Hepatocyte (in vitro differentiated cells): ENCODE results near the gene L1TD1. TPM values are rescaled to one million over a fixed set of nuclear protein-coding genes. Genes with fewer than 3 reads are reported as not detected.

ENCODE experiments used
- DNase-seq: peaks from one replicate; pipeline ENCODE4 v3.0.0-alpha.2; 2016; ENCODE audit warnings: low spot score
- H2AFZ ChIP-seq: fragments of 200-600 bp; sonication (generic); 2 replicates; pipeline ENCODE4 v1.6.0; 2016; ENCODE audit warnings: antibody characterized with exemption, mild to moderate bottlenecking
- H3K27ac ChIP-seq: fragments of 200-600 bp; sonication (generic); 2 replicates; pipeline ENCODE4 v1.5.1; 2016; ENCODE audit warnings: mild to moderate bottlenecking
- H3K27me3 ChIP-seq: fragments of 200-600 bp; sonication (generic); 2 replicates; pipeline ENCODE4 v1.6.1; 2016
- H3K36me3 ChIP-seq: fragments of 200-600 bp; sonication (generic); replicated peaks from 2 replicates; pipeline ENCODE4 v1.5.1; 2016; ENCODE audit warnings: low read depth; ENCODE audit not compliant: insufficient read depth
- H3K4me1 ChIP-seq: fragments of 200-600 bp; sonication (generic); 2 replicates; pipeline ENCODE4 v1.5.1; 2016; ENCODE audit warnings: mild to moderate bottlenecking, moderate library complexity; ENCODE audit not compliant: insufficient read depth
- H3K4me2 ChIP-seq: fragments of 200-600 bp; sonication (generic); 2 replicates; pipeline ENCODE4 v1.6.0; 2016
- H3K4me3 ChIP-seq: fragments of 200-600 bp; sonication (generic); 2 replicates; pipeline ENCODE4 v1.5.1; 2016; ENCODE audit warnings: mild to moderate bottlenecking
- H3K79me2 ChIP-seq: fragments of 200-600 bp; sonication (generic); 2 replicates; pipeline ENCODE4 v1.6.0; 2017; ENCODE audit warnings: mild to moderate bottlenecking
- H3K9me2 ChIP-seq: fragments of 200-600 bp; sonication (generic); replicated peaks from 2 replicates; pipeline ENCODE4 v1.6.0; 2017; ENCODE audit warnings: mild to moderate bottlenecking; ENCODE audit not compliant: insufficient read depth
- H3K9me3 ChIP-seq: fragments of 200-600 bp; sonication (generic); 2 replicates; pipeline ENCODE4 v1.5.1; 2016; ENCODE audit warnings: low read depth, mild to moderate bottlenecking
- H4K20me1 ChIP-seq: fragments of 200-600 bp; sonication (generic); 2 replicates; pipeline ENCODE4 v1.6.0; 2016; ENCODE audit warnings: mild to moderate bottlenecking; ENCODE audit not compliant: insufficient read depth, poor library complexity, severe bottlenecking
- EZH2 ChIP-seq: fragments of 200-600 bp; sonication (generic); IDR thresholded peaks from 2 replicates; pipeline ENCODE4 v1.6.1; 2016; ENCODE audit warnings: antibody characterized with exemption, mild to moderate bottlenecking, borderline replicate concordance
- EZH2phosphoT487 ChIP-seq: fragments of 200-600 bp; sonication (generic); IDR thresholded peaks from one replicate; pipeline ENCODE4 v1.6.1; 2018; ENCODE audit warnings: antibody characterized with exemption, mild to moderate bottlenecking, low read depth, moderate library complexity; ENCODE audit not compliant: unreplicated experiment, severe bottlenecking
- WGBS: methylation state at CpG from one replicate; pipeline ENCODE4 v1.1.6; 2016; ENCODE audit warnings: low lambda C conversion rate; ENCODE audit errors: missing lambda C conversion rate; 5-methylcytosine and 5-hydroxymethylcytosine counted together
- polyA plus RNA-seq: library from polyadenylated mRNA; unstranded; fragments of >200 nt; fragmentation: Nextera tagmentation; extraction: Ambion mirVana; gene quantifications from 2 replicates; pipeline ENCODE4 v1.2.1, GENCODE V29; 2016
- total RNA-seq: library from RNA; depleted of rRNA; stranded (reverse); fragments of >200 nt; gene quantifications from 2 replicates; pipeline ENCODE4 v1.2.3, GENCODE V29; 2014
- TF ChIP-seq, protein P1 (sequence below): fragments of 200-600 bp; sonication (generic); IDR thresholded peaks from 2 replicates; pipeline ENCODE4 v1.5.1; 2016; ENCODE audit warnings: antibody characterized with exemption, mild to moderate bottlenecking; ENCODE audit not compliant: poor library complexity

Gene L1TD1
- total and polyA plus RNA-seq, 2 experiments from 2014 or later: 0.53 to 0.77 TPM

DNA sequence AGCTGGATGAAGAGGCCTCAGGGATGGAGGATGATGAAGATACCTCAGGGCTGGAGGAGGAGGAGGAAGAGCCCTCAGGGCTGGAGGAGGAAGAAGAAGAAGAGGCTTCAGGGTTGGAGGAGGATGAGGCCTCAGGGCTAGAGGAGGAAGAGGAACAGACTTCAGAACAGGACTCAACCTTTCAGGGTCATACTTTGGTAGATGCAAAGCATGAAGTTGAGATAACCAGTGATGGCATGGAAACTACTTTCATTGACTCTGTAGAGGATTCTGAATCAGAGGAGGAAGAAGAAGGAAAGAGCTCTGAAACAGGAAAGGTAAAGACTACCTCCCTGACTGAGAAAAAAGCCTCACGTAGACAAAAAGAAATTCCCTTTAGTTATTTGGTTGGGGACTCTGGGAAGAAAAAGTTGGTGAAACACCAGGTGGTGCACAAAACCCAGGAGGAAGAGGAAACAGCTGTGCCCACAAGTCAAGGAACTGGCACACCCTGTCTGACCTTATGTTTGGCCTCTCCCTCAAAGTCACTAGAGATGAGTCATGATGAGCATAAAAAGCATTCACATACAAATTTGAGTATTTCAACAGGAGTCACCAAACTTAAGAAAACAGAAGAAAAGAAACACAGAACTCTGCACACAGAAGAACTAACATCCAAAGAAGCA, 15.4 kb downstream of the L1TD1 start:
- H3K4me3 ChIP-seq: no peak overlapping the region
- no peak overlapping the region for H3K4me2 ChIP-seq
- TF ChIP-seq, protein P1, sequence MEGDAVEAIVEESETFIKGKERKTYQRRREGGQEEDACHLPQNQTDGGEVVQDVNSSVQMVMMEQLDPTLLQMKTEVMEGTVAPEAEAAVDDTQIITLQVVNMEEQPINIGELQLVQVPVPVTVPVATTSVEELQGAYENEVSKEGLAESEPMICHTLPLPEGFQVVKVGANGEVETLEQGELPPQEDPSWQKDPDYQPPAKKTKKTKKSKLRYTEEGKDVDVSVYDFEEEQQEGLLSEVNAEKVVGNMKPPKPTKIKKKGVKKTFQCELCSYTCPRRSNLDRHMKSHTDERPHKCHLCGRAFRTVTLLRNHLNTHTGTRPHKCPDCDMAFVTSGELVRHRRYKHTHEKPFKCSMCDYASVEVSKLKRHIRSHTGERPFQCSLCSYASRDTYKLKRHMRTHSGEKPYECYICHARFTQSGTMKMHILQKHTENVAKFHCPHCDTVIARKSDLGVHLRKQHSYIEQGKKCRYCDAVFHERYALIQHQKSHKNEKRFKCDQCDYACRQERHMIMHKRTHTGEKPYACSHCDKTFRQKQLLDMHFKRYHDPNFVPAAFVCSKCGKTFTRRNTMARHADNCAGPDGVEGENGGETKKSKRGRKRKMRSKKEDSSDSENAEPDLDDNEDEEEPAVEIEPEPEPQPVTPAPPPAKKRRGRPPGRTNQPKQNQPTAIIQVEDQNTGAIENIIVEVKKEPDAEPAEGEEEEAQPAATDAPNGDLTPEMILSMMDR: no peak
- TF ChIP-seq EZH2phosphoT487: no peak
- TF ChIP-seq EZH2: no peak
- no peaks in the 10 kb centered on the region for H3K36me3 ChIP-seq
- no peak for DNase-seq
- H3K9me3 ChIP-seq: peaks cover 6% of the 10 kb centered on the region
- WGBS: 100% methylated on average over 1 of the region's 1 CpG
- H3K27me3 ChIP-seq: no peaks in the 10 kb centered on the region
- no peaks in the 10 kb centered on the region for H3K79me2 ChIP-seq
- H3K27ac ChIP-seq: no peak overlapping the region
- no peaks in the 10 kb centered on the region for H3K4me1 ChIP-seq
- H4K20me1 ChIP-seq: no peaks in the 10 kb centered on the region
- H3K9me2 ChIP-seq: no peaks in the 10 kb centered on the region
- H2AFZ ChIP-seq: no peak overlapping the region

GRCh38 chr1:62210960-62211359, 16.3 kb downstream of the L1TD1 start:
- Histone ChIP-seq H3K4me3 (no peak overlapping the region), H3K4me2 (no peak overlapping the region), H2AFZ (no peak overlapping the region), H3K79me2 (no peaks in the 10 kb centered on the region), H3K9me3 (peaks cover 6% of the 10 kb centered on the region), H3K27ac (no peak overlapping the region), H3K36me3 (no peaks in the 10 kb centered on the region), H3K27me3 (no peaks in the 10 kb centered on the region), H3K4me1 (no peaks in the 10 kb centered on the region), H3K9me2 (no peaks in the 10 kb centered on the region), H4K20me1 (no peaks in the 10 kb centered on the region)
- no peak for DNase-seq
- 97% methylated on average over 1 of the region's 1 CpG for WGBS
- TF ChIP-seq EZH2phosphoT487: no peak
- no peak for TF ChIP-seq EZH2
- TF ChIP-seq, protein P1: no peak

DNA sequence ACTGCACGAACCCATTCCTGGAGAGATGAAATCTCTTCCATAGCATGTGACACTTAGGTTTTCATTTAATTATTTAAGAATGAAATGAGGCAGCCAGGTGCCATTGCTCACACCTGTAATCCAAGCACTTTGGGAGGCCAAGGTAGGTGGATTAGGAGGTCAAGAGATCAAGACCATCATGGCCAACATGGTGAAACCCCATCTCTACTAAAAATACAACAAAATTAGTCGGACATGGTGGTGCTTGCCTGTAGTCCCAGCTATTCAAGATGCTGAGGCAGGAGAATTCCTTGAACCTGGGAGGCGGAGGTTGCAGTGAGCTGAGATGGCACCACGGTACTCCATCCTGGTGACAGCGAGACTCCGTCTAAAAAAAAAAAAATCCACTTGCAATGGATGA, 17.8 kb downstream of the L1TD1 start:
- H4K20me1 ChIP-seq: no peaks in the 10 kb centered on the region
- H3K4me1 ChIP-seq: no peaks in the 10 kb centered on the region
- no peaks in the 10 kb centered on the region for H3K36me3 ChIP-seq
- no peak overlapping the region for H3K4me2 ChIP-seq
- H3K79me2 ChIP-seq: no peaks in the 10 kb centered on the region
- WGBS: 91% methylated on average over 6 of the region's 6 CpGs
- H3K27me3 ChIP-seq: no peaks in the 10 kb centered on the region
- H2AFZ ChIP-seq: no peak overlapping the region
- no peak for DNase-seq
- no peak overlapping the region for H3K4me3 ChIP-seq
- no peaks in the 10 kb centered on the region for H3K9me2 ChIP-seq
- TF ChIP-seq EZH2 (no peak), EZH2phosphoT487 (no peak)
- TF ChIP-seq, protein P1: no peak
- H3K9me3 ChIP-seq: peaks cover 6% of the 10 kb centered on the region
- H3K27ac ChIP-seq: no peak overlapping the region
